ENCODE measurements around the gene ELMOD1.

Gene ELMOD1

GRCh38 chr11:107682171-107682570, 91.2 kb downstream of the ELMOD1 start:
- DNase-seq (ENCODE audit: insufficient read length, low spot score) (no peak), FAIRE-seq (no peak)

DNA sequence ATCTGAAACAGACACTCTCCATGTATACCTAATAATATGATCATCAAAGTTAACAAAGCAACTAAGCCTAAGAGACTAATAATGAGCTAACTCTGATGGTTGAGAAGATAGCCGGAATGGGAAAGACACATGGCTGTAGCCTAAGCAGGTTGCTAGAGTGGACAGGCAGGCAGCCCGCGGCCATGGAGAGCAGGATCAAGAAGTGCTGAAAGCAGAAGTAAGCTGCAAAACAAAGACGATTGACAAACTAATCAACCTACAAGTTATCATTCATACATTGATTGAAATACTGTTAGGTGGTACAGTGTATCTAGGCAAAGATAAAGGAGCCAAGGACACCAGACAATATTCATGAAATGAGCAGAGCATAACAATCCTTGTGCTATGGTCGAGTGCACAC, 91.6 kb downstream of the ELMOD1 start:
- no peak for FAIRE-seq
- no peak for DNase-seq (ENCODE audit: insufficient read length, low spot score)

DNA sequence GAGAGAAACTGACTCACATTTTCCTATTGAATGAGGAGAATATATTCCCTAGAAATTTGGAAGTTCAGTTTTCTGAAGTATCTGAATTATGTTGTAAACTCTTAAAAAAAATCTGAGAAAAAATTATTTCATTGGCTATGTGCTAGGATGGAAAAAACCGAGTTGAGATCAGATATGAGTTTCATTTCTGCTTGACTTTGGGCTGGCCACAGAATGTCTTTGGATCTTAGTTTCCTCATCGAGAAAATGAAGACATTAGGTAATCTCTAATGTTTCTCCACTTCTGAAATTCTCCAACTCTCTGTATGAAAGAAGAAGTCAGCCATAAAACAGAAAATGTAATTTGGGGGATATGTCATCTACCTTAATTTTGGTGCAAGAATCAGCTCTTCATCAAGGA, 92.1 kb downstream of the ELMOD1 start:
- DNase-seq (ENCODE audit: insufficient read length, low spot score) (no peak), FAIRE-seq (no peak)

DNA sequence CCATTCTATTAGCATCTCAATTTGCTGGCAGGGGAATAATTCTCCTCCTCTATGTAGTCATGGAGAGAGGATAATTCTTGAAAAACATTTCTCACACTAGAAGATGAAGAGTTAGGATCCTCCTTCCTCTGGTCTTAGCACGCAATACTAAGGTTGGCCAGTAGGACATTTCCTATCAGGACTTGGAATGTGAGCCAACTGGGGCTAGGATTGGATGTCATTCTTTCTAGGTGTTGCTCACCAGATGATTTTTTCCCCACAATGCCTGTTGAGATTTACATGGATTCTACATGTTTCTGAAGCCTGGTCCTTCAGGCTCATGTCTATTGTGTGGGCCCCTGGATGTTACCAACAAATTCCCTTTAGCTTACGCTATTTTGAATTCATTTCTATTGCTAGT, 92.9 kb downstream of the ELMOD1 start:
- FAIRE-seq: no peak
- DNase-seq (ENCODE audit: insufficient read length, low spot score): no peak

GRCh38 chr11:107688322-107688918, 97.5 kb downstream of the ELMOD1 start:
- DNase-seq (ENCODE audit: insufficient read length, low spot score) (no peak), FAIRE-seq (no peak)

- peak; percentile 26 for FAIRE-seq
- peak; percentile 75 for DNase-seq (ENCODE audit: insufficient read length, low spot score)
Measured at GRCh38 chr11:107689317-107690202, 98.6 kb downstream of the ELMOD1 start.

DNA sequence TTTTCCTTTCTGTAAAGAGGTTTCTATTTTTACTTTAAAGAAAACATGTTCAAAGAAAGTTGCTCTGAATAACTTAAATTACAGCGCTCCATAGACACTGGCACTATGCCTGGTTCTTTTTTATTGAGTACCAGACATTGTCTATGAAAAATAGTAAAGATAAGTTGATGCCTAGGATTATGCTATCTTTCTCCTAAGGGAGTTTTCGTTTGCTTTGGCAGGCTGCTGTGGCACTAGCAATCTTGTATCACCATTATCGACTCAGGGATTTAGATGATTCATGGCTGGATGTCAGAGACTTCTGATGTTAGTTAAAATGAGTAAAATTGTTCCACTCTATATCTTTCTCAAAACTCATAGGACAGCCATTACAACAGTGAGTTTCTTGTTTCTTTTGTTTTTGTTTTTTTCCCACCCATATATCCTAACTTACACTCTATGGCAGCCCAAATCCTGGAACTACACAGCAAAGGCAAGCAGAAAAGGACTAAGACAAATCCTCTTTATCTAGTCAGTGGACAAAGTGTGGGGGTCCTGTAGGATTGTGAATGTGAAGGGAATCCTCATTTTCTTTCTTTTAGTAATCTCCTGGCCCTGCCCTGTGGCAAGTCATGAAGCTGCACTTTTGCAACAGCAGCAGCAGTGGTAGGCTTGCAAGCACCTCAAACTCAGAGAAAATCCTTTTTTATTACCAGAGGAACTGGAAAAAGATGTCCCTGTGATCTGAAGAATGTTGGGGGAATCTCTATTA, 100.2 kb downstream of the ELMOD1 start:
- FAIRE-seq: no peak
- no peak for DNase-seq (ENCODE audit: insufficient read length, low spot score)

DNA sequence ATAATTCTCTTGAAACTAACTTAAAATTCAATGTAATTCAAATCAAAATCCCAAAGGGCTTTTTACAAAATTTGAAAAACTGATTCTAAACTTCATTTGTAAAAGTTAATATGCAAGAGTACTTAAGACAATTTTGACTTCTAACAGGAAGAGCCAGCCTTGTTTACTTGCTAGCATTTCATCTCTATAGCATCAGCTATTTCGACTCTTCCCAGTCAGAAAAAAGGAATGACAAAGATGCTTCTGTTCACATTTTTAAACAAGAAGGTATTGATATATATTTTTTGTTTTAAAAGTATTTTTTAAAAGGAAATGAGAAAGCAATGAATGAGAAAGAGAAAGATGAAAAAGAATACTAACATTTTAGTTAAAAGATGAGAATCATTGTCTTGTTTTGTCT, 104.5 kb downstream of the ELMOD1 start:
- no peak for FAIRE-seq
- DNase-seq (ENCODE audit: insufficient read length, low spot score): no peak

GRCh38 chr11:107696140-107696539, 105.2 kb downstream of the ELMOD1 start:
- DNase-seq (ENCODE audit: insufficient read length, low spot score): peak; percentile 85
- peak; percentile 95 for FAIRE-seq

- no peak for FAIRE-seq
- no peak for DNase-seq (ENCODE audit: insufficient read length, low spot score)
Measured at GRCh38 chr11:107697291-107697690, 106.3 kb downstream of the ELMOD1 start.

DNA sequence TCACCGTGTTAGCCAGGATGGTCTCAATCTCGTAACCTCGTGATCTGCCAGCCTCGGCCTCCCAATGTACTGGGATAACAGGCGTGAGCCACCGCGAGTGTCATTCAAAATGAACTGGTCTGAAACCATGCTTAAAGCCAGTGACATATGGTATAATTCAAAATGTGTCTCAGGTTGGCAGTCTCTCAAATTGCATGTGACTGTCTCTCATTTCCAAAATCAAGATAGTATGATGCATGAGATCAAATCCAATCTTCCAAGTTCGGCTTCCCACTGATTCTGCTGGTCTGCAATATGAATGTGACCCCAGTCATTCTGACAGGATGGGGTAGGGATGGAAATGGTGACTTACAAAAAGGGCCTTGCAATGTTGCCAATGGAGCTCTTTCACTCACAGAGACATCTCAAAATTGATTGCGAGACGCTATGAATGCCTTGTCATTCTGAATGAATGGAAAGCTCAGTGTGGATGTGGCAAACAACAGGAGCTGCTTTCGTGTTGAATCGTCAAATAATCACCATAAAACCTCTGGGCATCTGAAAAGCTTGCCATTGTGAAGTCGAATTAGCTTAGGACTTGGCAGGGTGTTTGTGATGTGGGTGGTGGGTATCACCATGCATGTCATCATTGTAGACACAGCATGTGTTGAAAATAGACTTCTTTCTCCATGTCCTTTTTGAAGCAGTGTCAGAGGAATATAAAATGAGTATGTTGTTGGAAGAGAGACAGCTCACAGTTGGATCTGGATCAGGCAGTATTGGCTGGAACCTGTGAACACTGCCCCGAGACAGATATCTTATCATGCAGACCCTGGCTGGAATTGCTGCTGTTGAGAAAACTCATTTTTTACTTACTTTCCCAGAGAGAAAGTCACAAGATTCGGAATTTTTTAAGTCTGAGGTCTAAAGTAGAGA, 108.7 kb downstream of the ELMOD1 start:
- FAIRE-seq (peak; percentile 65), DNase-seq (ENCODE audit: insufficient read length, low spot score) (no peak)

GRCh38 chr11:107702109-107702660, 111.2 kb downstream of the ELMOD1 start:
- no peak for FAIRE-seq

DNA sequence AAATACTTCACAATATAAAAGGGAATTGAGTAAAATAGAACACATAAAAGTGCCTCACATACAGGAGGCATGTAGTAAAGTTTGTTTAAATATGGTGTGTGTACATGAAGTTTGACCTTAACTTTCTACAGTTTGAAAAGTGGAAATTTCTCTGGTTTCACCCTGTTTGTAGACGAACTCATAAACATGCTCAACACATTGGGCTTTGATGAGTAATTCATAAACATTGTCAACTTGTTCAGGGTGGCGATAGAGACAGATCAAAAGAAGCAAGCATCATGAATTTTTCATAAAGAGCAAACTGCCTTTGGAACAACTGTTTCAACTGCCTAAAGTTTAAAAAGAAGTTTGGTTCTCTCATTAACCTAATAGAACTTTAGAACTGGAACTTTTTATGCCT, 111.8 kb downstream of the ELMOD1 start:
- FAIRE-seq: no peak

More at GRCh38 chr11:107702109-107702660, 111.2 kb downstream of the ELMOD1 start:
- no peak for DNase-seq (ENCODE audit: insufficient read length, low spot score)

DNA sequence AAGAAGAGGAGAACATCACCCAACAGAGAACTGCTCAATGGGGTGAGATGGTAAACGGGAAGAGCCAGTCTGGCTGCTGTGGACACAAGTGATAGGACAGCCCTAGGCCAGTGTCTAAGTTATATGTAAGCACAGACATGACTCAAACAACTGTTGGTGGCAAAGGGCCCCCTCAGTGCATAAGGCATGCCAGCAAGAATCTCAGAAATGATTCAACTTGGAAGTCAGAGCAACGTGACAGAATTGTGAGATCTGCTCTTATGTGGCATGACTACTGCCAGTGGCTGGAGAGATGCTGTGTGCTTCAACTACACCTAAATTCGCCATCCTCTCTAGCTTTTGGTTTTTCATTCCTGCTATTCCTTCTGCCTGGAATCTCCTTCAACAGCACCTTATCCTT, 113.5 kb downstream of the ELMOD1 start:
- FAIRE-seq: peak; percentile 44
- no peak for DNase-seq (ENCODE audit: insufficient read length, low spot score)

More for the DNA sequence above, 111.8 kb downstream of the ELMOD1 start:
- no peak for DNase-seq (ENCODE audit: insufficient read length, low spot score)

GRCh38 chr11:107705027-107705426, 114.1 kb downstream of the ELMOD1 start:
- FAIRE-seq (no peak), DNase-seq (ENCODE audit: insufficient read length, low spot score) (peak; percentile 68)

DNA sequence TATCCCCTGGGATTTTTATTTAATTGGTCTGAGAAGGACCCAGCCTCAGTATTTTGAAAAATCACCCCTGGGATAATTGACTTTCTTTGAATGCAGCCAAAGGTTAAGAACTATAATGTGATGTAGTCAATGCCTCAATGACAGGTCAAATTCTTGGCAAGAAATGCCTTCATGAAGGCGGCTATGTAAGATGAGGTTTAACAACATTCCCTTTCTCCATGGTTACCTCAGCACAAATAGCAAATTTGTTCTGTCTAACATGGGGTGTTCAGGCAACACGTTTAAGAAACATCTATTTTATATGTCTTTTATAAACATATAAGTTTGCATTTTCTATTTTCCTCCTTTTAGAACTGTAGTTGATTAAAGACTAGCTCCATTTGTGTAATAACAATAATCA, 115.6 kb downstream of the ELMOD1 start:
- FAIRE-seq: no peak
- DNase-seq (ENCODE audit: insufficient read length, low spot score): no peak

- no peak for DNase-seq (ENCODE audit: insufficient read length, low spot score)
- no peak for FAIRE-seq
Measured at GRCh38 chr11:107707215-107707671, 116.3 kb downstream of the ELMOD1 start.

DNA sequence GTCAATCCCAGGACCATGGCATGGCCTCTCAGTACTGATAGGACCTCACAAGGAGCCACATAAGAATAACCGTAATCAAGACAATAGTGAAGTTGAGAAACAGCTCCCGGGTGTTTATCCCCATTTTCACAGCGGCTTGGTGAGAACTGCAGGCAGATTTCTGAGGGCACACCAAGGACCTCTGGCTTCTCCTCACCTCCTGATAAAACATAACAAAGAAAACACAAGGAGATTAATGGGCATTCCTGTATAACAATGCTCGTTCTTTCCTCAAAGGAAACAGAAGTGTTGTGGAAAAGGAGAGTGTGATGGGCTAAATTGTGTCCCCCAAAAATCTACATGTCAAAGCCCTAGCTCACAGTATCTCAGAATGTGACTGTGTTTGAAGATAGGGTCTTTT, 116.9 kb downstream of the ELMOD1 start:
- no peak for DNase-seq (ENCODE audit: insufficient read length, low spot score)
- FAIRE-seq: no peak

- DNase-seq (ENCODE audit: insufficient read length, low spot score): no peak
- no peak for FAIRE-seq
Measured at GRCh38 chr11:107708792-107709191, 117.8 kb downstream of the ELMOD1 start.

GRCh38 chr11:107710301-107710700, 119.4 kb downstream of the ELMOD1 start:
- FAIRE-seq (no peak), DNase-seq (ENCODE audit: insufficient read length, low spot score) (no peak)

All from HTR-8/SVneo (cell line).